K562 (cell line): ENCODE data around the gene RANGAP1. TPM values are rescaled to one million over a fixed set of nuclear protein-coding genes. Genes with fewer than 3 reads are reported as not detected.

Experiments used
- ATAC-seq: fragments of 200-7000 bp; cut with Tn5 transposase; 3 replicates; pipeline ENCODE4 v1.9.1; 2020; ENCODE audit warnings: moderate library complexity
- BruUV-seq: library from RNA; stranded (reverse); fragments of 400-500 nt; replicated peaks from 2 replicates; lab custom pipeline; 2021; lab: Mats Ljungman, UMichigan
- CTCF ChIA-PET: fragments of 300-600 bp; formaldehyde crosslinking; extraction: SDS; loops from one replicate; lab custom pipeline; 2021; ENCODE audit warnings: low intra/inter-chr PET ratio; lab: Yijun Ruan, JAX
- POLR2A ChIA-PET: fragments of 300-600, 350-650 bp; sonication (Branson Sonifier 250); formaldehyde crosslinking; extraction: SDS; loops from one replicate; lab custom pipeline; 2021; ENCODE audit warnings: antibody characterized with exemption, inconsistent platforms; lab: Yijun Ruan, JAX
- DNase-seq, 4 experiments: peaks; one replicate each; pipeline versions ENCODE4 v3.0.0 to v3.0.0-alpha.2; 2011 to 2018; ENCODE audit warnings: low spot score in 3 of 4, mixed read lengths in 3 of 4; ENCODE audit errors: extremely low read depth in 1 of 4
- FAIRE-seq: peaks from 2 replicates; lab custom pipeline; 2011; peaks lifted over from hg19 to GRCh38; lab: Jason Lieb, UNC
- H2AFZ ChIP-seq: 2 replicates; pipeline ENCODE4 v1.6.0; 2011; ENCODE audit warnings: low read depth, low read length, control low read depth, inconsistent platforms
- H3K27ac ChIP-seq: fragments of 200-600 bp; 3 replicates; pipeline ENCODE4 v1.8.0; 2011; ENCODE audit warnings: low read depth, mild to moderate bottlenecking, control low read depth, inconsistent platforms, low read length, moderate library complexity, mixed read lengths; ENCODE audit errors: extremely low read depth
- H3K27me3 ChIP-seq, 2 experiments: fragments of 300-600 bp in 1 of 2; 2 replicates in 1 of 2; 3 replicates in 1 of 2; pipeline versions ENCODE4 v1.6.0 to v1.8.0; 2011; ENCODE audit warnings: inconsistent platforms in 2 of 2, low read length in 2 of 2, mild to moderate bottlenecking in 1 of 2, mixed read lengths in 1 of 2, moderate library complexity in 1 of 2; ENCODE audit not compliant: control insufficient read depth in 2 of 2, insufficient read depth in 2 of 2
- H3K36me3 ChIP-seq: fragments of 300-600 bp; 3 replicates; pipeline ENCODE4 v1.8.0; 2011; ENCODE audit warnings: mild to moderate bottlenecking, low read length, inconsistent platforms; ENCODE audit not compliant: control insufficient read depth, insufficient read depth
- H3K4me1 ChIP-seq, 2 experiments: fragments of 200-600 bp in 1 of 2; replicated peaks in 1 of 2; 2 replicates in 1 of 2; 3 replicates in 1 of 2; pipeline versions ENCODE4 v1.5.1 to v1.8.0; 2011; ENCODE audit warnings: inconsistent platforms in 2 of 2, low read length in 2 of 2, mild to moderate bottlenecking in 1 of 2, mixed read lengths in 1 of 2, moderate library complexity in 1 of 2; ENCODE audit not compliant: control insufficient read depth in 2 of 2, insufficient read depth in 2 of 2
- H3K4me2 ChIP-seq: 2 replicates; pipeline ENCODE4 v1.6.1; 2011; ENCODE audit warnings: low read length, control low read depth, inconsistent platforms, mixed read lengths; ENCODE audit not compliant: insufficient read depth
- H3K4me3 ChIP-seq: fragments of 200-600 bp; sonication (generic), shearing (Covaris generic); 2 replicates; pipeline ENCODE4 v1.5.1; 2016; ENCODE audit warnings: control low read depth, inconsistent platforms
- H3K79me2 ChIP-seq: fragments of 200-600 bp; 3 replicates; pipeline ENCODE4 v1.8.0; 2011; ENCODE audit warnings: low read length, inconsistent platforms; ENCODE audit not compliant: control insufficient read depth, insufficient read depth
- H3K9ac ChIP-seq, 2 experiments: 2 replicates each; pipeline versions ENCODE4 v1.6.0 to v1.6.1; 2011; ENCODE audit warnings: low read depth in 2 of 2, low read length in 2 of 2, control low read depth in 1 of 2, inconsistent platforms in 1 of 2, mild to moderate bottlenecking in 1 of 2, mixed read lengths in 1 of 2; ENCODE audit not compliant: insufficient read depth in 1 of 2
- H3K9me1 ChIP-seq: one replicate; pipeline ENCODE4 v1.6.0; 2011; ENCODE audit warnings: inconsistent platforms, mild to moderate bottlenecking, low read length, moderate library complexity; ENCODE audit not compliant: control insufficient read depth, insufficient read depth
- H3K9me3 ChIP-seq: replicated peaks from 2 replicates; pipeline ENCODE4 v1.5.1; 2011; ENCODE audit warnings: low read depth, low read length, inconsistent platforms; ENCODE audit not compliant: control insufficient read depth, insufficient read depth
- H4K20me1 ChIP-seq: replicated peaks from 2 replicates; pipeline ENCODE4 v1.6.1; 2011; ENCODE audit warnings: low read length, inconsistent platforms, mixed read lengths; ENCODE audit not compliant: control insufficient read depth, insufficient read depth
- ATF3 ChIP-seq, 2 experiments: fragments of 450-650 bp in 1 of 2; sonication (generic) in 1 of 2; formaldehyde crosslinking in 1 of 2; IDR thresholded peaks in 1 of 2; conservative IDR thresholded peaks in 1 of 2; 2 replicates each; pipeline versions ENCODE4 v1.6.1 to v1.8.1; 2016 to 2023; ENCODE audit warnings: mild to moderate bottlenecking in 2 of 2, moderate library complexity in 2 of 2, inconsistent platforms in 1 of 2, missing genetic modification reagents in 1 of 2
- CBX2 ChIP-seq: fragments of 200-600 bp; sonication (generic); IDR thresholded peaks from one replicate; pipeline ENCODE4 v1.6.1; 2012; ENCODE audit warnings: mild to moderate bottlenecking, low read length, inconsistent platforms; ENCODE audit not compliant: insufficient read depth, poor library complexity, severe bottlenecking
- CHD1 ChIP-seq: fragments of 200-600 bp; sonication (generic); IDR thresholded peaks from one replicate; pipeline ENCODE4 v1.6.1; 2012; ENCODE audit warnings: mild to moderate bottlenecking, moderate library complexity, low read length, inconsistent platforms
- CTBP1 ChIP-seq: fragments of 450-650 bp; IDR thresholded peaks from 2 replicates; pipeline ENCODE4 v1.6.1; 2016; ENCODE audit warnings: borderline replicate concordance
- DNMT1 ChIP-seq: fragments of 450-650 bp; IDR thresholded peaks from 2 replicates; pipeline ENCODE4 v1.6.1; 2016; ENCODE audit warnings: antibody characterized with exemption, mild to moderate bottlenecking
- HES1 ChIP-seq: fragments of 450-650 bp; IDR thresholded peaks from 2 replicates; pipeline ENCODE4 v1.6.1; 2016; ENCODE audit warnings: low read depth, mild to moderate bottlenecking, moderate library complexity
- HMGN3 ChIP-seq: IDR thresholded peaks from 2 replicates; pipeline ENCODE4 v1.6.1; 2011; ENCODE audit warnings: borderline replicate concordance, low read depth, mild to moderate bottlenecking, mixed read lengths, low read length; ENCODE audit not compliant: insufficient read length; ENCODE audit errors: extremely low read depth
- MAFF ChIP-seq: IDR thresholded peaks from 2 replicates; pipeline ENCODE4 v1.6.1; 2012; ENCODE audit warnings: low read length, improper control_type of control experiment
- MTA3 ChIP-seq: fragments of 450-650 bp; formaldehyde crosslinking; IDR thresholded peaks from 2 replicates; pipeline ENCODE4 v1.6.1; 2017; ENCODE audit warnings: mild to moderate bottlenecking, borderline replicate concordance
- TAF15 ChIP-seq: fragments of 200-400 bp; formaldehyde crosslinking; IDR thresholded peaks from 2 replicates; pipeline ENCODE4 v1.6.1; 2017; ENCODE audit warnings: mild to moderate bottlenecking, low read depth, low read length, moderate library complexity
- ZBTB7A ChIP-seq: IDR thresholded peaks from 2 replicates; pipeline ENCODE4 v1.6.1; 2011; ENCODE audit warnings: low read depth, mild to moderate bottlenecking, low read length, moderate library complexity, borderline replicate concordance; ENCODE audit not compliant: control insufficient read depth
- ZFX ChIP-seq: sonication (generic); formaldehyde crosslinking; IDR thresholded peaks from 2 replicates; pipeline ENCODE4 v1.8.0; 2022; ENCODE audit warnings: mild to moderate bottlenecking, missing genetic modification reagents, moderate library complexity
- ZNF324 ChIP-seq: fragments of 250-450 bp; sonication (Bioruptor Pico); IDR thresholded peaks from 2 replicates; pipeline ENCODE4 v1.4.0; 2020; ENCODE audit warnings: mild to moderate bottlenecking
- ZNF57 ChIP-seq: fragments of 450-650 bp; formaldehyde crosslinking; IDR thresholded peaks from 2 replicates; pipeline ENCODE4 v1.4.0; 2020; ENCODE audit warnings: mild to moderate bottlenecking, moderate library complexity
- ZNF586 ChIP-seq: fragments of 450-650 bp; formaldehyde crosslinking; conservative IDR thresholded peaks from 2 replicates; pipeline ENCODE4 v1.4.0; 2020; ENCODE audit warnings: mild to moderate bottlenecking, moderate library complexity
- ZNF589 ChIP-seq: fragments of 200-800 bp; sonication (Bioruptor generic); IDR thresholded peaks from 2 replicates; pipeline ENCODE4 v1.6.1; 2016; ENCODE audit warnings: low read depth, missing genetic modification characterization, missing compliant biosample characterization
- ZNF79 ChIP-seq: fragments of 250-450 bp; sonication (Bioruptor Pico); IDR thresholded peaks from 2 replicates; pipeline ENCODE4 v1.4.0; 2020; ENCODE audit warnings: low read depth, mild to moderate bottlenecking, moderate library complexity
- WGBS: fragments of 100-300 bp; shearing (Covaris generic); methylation state at CpG from one replicate; pipeline ENCODE4 v1.1.6; 2016; ENCODE audit warnings: low coverage, mixed read lengths; ENCODE audit not compliant: insufficient coverage; ENCODE audit errors: missing lambda C conversion rate; 5-methylcytosine and 5-hydroxymethylcytosine counted together
- in situ Hi-C: fragments of 300-500 bp; cut with MboI; formaldehyde crosslinking; loops from 4 replicates; pipeline ENCODE4 v1.15.0; 2018; ENCODE audit warnings: inconsistent platforms, mixed read lengths
- intact Hi-C: fragments of 100-400 bp; cut with micrococcal nuclease; formaldehyde crosslinking; loops from 2 replicates; pipeline ENCODE4 v1.14.2; 2022
- polyA plus RNA-seq, 8 experiments: library from polyadenylated mRNA; depleted of rRNA in 4 of 8; stranded (reverse) in 5 of 8; unstranded in 3 of 8; fragments of >200 nt; fragmentation: Nextera tagmentation in 2 of 8; fragmentation: Illumina TruSeq in 1 of 8; extraction: Ambion mirVana in 2 of 8; extraction: Trizol in 1 of 8; gene quantifications; 2 replicates each; pipeline versions ENCODE4 v1.2.1 to v1.2.3, GENCODE V29; 2011 to 2014; ENCODE audit warnings: inconsistent platforms in 1 of 8, missing spikeins in 1 of 8
- total RNA-seq, 7 experiments: library from RNA; depleted of rRNA in 6 of 7; stranded (reverse); fragments of >200 nt in 6 of 7; fragmentation: Illumina TruSeq in 2 of 7; extraction: Trizol in 2 of 7; gene quantifications; 2 replicates each; pipeline versions ENCODE4 v1.2.1 to v1.2.3, GENCODE V29; 2011 to 2021; ENCODE audit warnings: low replicate concordance in 1 of 7
- TF ChIP-seq, protein P1 (sequence below), 2 experiments: IDR thresholded peaks; 2 replicates each; pipeline ENCODE4 v1.6.1; 2012; ENCODE audit warnings: improper control_type of control experiment in 2 of 2, low read depth in 2 of 2, low read length in 2 of 2, borderline replicate concordance in 1 of 2

Gene RANGAP1
- total and polyA plus RNA-seq, 9 of the 15 experiments (the other 6 are each of a cell fraction or from before 2014, with no cell fraction given) = 2.1 to 104 (median 50.6) TPM

- peak; percentile 87 for FAIRE-seq
- peaks cover 12 to 20% of the 10 kb centered on the region in 2 experiments for H3K4me1 ChIP-seq
- under 1% methylated on average over 15 of the region's 30 CpGs for WGBS
- TF ChIP-seq HES1 (no peak), ZNF589 (CRISPR knock-in tag) (0 out of 2 replicates have a peak, but pooled peaks have one; percentile 15), ZNF586 (CRISPR knock-in tag) (no peak), HMGN3 (peak; percentile 77), ZBTB7A (peak; percentile 42; the same call in 1 of the 2 replicates), ATF3 (IDR thresholded peaks at IDR 0.05) (peak; percentile 76), ATF3 (CRISPR knock-in tag; conservative IDR thresholded peaks at IDR 0.05) (no peak; the same call in 1 of the 2 replicates), DNMT1 (no peak), CTBP1 (peak; percentile 11; the same call in 1 of the 2 replicates), TAF15 (no peak), MAFF (no peak), ZNF57 (no peak), CBX2 (no peak), ZFX (CRISPR knock-in tag) (peak; percentile 90), CHD1 (no peak), MTA3 (0 out of 2 replicates have a peak, but pooled peaks have one; percentile 53), ZNF324 (CRISPR knock-in tag) (no peak), ZNF79 (no peak)
- TF ChIP-seq, protein P1, sequence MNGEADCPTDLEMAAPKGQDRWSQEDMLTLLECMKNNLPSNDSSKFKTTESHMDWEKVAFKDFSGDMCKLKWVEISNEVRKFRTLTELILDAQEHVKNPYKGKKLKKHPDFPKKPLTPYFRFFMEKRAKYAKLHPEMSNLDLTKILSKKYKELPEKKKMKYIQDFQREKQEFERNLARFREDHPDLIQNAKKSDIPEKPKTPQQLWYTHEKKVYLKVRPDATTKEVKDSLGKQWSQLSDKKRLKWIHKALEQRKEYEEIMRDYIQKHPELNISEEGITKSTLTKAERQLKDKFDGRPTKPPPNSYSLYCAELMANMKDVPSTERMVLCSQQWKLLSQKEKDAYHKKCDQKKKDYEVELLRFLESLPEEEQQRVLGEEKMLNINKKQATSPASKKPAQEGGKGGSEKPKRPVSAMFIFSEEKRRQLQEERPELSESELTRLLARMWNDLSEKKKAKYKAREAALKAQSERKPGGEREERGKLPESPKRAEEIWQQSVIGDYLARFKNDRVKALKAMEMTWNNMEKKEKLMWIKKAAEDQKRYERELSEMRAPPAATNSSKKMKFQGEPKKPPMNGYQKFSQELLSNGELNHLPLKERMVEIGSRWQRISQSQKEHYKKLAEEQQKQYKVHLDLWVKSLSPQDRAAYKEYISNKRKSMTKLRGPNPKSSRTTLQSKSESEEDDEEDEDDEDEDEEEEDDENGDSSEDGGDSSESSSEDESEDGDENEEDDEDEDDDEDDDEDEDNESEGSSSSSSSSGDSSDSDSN (IDR thresholded peaks at IDR 0.05; ENCODE audit: borderline replicate concordance in 1 of 2, low read depth in 2 of 2, low read length in 2 of 2) = peak in 1 of 2 experiments; percentile 90; a peak in 2 of 4 replicates
Observed at GRCh38 chr22:41285441-41285819, 557 bp downstream of the RANGAP1 start.

More at GRCh38 chr22:41285441-41285819, 557 bp downstream of the RANGAP1 start:
- Histone ChIP-seq H2AFZ (peak overlapping the region; percentile 85), H3K9ac (peak overlapping the region; percentile 89 to 96), H4K20me1 (no peaks in the 10 kb centered on the region), H3K79me2 (peaks cover 41% of the 10 kb centered on the region), H3K36me3 (peaks cover 39% of the 10 kb centered on the region), H3K9me3 (no peaks in the 10 kb centered on the region), H3K4me3 (peak overlapping the region; percentile 96), H3K4me2 (peak overlapping the region; percentile 86), H3K27me3 (no peaks in the 10 kb centered on the region), H3K27ac (peak overlapping the region; percentile 97), H3K9me1 (no peaks in the 10 kb centered on the region)
- peak; percentile 69 to 84 (median 75) for DNase-seq
- intact Hi-C loops = loop anchor here (5.0 to 10.0 kb wide), 2 partner anchors 97 to 179 kb away; partner anchors contain the start of genes ACO2, PHF5A and TEF
- BruUV-seq = TSS peak; percentile 67
- ATAC-seq = peak; percentile 78
- ChIA-PET CTCF (no interaction called here), POLR2A (interaction anchor here (0.6 to 1.2 kb wide), 4 partner anchors 18 to 334 kb away, joined by 3 to 8 read pairs (median 4); no protein-coding TSS in a partner anchor)
- in situ Hi-C loops = no loop called here
